NCI-H446 treated with DMSO at 0.1 percent for 48 hours (cell line): ENCODE data around the gene SFN.
"Not testable (repeated sequence)": the region's sequence is repeated elsewhere in the genome, so short reads cannot be mapped to it uniquely, and the experiment has no call there.

Source experiments
- DNase-seq: peaks from one replicate; lab custom pipeline; 2025; lab: John Stamatoyannopoulos, UW

The SFN gene

GRCh38 chr1:26864610-26865480 is 1.9 kb downstream of the SFN start:
- DNase-seq, result peak; percentile 97

DNA sequence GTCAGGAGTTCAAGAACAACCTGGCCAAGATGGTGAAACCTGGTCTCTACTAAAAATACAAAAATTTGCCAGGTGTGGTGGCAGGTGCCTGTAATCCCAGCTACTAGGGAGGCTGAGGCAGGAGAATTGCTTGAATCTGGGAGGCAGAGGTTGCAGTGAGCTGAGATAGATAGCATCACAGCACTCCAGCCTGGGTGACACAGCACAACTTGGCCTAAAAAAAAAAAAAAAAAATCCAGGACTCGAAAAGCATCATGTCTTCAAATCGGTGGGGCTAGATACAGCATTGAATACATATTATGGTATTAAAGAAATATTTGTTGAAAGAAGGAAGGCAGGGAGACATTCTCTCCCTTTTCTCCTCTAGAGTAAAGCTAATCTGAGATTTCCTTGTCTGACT is 10.1 kb downstream of the SFN start:
- not testable (repeated sequence) for DNase-seq

GRCh38 chr1:26874896-26875295 is 11.9 kb downstream of the SFN start:
- no peak for DNase-seq

DNA sequence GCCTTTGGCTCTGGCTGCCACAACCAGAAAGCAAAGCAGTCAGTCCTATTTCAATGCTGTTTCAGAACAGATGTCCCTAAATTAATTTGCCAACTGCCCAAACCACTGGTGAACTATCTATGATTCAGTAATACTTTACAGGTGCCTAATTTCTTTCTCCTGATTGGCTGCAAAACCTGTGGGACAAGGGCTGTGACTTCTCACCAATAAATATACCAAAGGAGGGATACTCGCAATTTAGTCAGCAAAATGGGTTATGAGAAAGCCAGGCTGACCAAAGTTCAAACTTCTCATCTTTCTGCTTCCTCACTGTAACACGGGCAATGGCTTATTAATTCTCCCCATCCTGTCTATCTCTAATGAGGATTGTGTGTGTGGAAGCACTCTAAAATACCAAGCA is 14.4 kb downstream of the SFN start:
- no peak for DNase-seq

GRCh38 chr1:26879793-26880192 is 16.8 kb downstream of the SFN start:
- no peak for DNase-seq

DNA sequence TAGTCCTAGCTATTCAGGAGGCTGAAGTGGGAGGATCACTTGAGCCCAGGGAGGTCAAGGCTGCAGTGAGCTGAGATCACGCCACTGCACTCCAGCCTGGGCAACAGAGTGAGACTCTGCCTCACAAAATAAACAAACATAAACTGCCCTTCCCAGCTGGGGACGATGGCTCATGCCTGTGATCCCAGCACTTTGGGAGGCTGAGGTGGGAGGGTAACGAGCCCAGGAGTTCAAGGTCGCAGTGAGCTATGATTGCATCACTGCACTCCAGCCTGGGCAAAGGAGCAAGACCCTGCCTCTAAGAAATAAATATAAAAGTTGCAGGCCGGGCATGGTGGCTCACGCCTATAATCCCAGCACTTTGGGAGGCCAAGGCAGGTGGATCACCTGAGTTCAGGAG is 18.7 kb downstream of the SFN start:
- not testable (repeated sequence) for DNase-seq

GRCh38 chr1:26882696-26883463 is 19.9 kb downstream of the SFN start:
- DNase-seq, result no peak

DNA sequence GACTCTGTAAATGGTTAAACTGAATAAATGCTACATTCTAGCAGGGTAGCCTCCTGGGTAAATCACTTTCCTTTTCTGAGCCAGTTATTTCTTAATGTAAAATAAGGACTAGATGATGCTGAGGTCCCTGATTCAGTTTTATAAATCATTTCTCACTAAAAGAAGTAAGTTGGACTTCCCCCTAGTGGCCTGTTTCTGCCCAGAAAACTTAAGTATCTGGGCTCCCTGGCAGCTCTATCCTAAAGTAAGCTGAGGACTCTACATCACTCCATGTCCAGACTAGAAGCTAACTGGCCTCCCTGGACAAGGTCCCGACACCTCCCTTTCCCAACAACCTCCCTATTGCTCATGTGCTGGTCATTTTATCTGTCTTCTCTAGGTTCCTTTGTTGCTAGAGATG is 24.2 kb downstream of the SFN start:
- DNase-seq, result no peak

GRCh38 chr1:26888231-26888630 is 25.3 kb downstream of the SFN start:
- DNase-seq, result no peak

DNA sequence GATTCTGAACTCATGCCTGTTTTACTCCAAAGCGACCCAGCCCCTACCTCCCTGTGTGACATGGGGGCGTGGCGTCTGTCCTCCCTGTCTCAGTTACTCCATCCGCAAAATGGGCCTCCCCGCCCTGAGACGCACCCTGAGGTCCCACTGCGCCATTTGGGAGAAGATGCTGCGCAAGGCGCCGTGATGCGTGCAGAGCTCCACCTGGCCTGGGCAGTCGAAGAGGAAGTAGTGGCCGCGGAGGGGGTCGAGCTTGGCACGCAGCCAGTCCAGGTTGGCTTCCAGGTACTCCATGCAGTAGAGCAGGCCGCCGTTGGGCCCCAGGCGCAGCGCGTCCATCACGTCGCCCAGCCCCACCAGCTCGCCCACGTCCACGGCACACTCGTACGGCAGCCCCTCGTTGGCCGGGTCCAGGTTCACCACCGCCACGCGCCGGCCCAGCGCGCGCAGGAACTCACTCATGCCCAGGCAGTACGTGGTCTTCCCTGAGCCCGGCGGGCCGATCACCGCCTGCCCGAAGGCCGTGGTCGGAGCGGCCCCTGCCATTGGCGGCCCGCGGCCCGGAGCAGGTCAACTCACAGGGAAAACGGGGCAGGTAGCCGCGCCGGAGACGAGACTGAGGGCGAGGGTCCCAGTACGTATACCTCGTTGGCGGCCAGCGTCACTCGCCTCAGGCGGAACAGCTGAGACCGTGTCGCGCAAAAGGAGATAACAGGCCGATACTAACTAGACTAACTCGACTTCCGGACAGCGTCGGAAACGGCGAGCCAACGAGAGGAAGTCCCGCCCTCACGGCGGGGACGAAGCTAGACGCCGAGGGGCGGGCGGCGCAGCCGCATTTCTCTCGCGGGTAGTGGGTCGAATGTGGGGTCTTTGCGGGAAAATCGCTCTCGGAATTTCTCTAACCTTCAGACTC is 26.9 kb downstream of the SFN start, which contains the start of gene GPN2:
TSS of gene GPN2 (minus strand) at position 733 of the 916 bp plus-strand sequence. CDS start at position 546, 187 bp downstream.
- peak; percentile 30 for DNase-seq

DNA sequence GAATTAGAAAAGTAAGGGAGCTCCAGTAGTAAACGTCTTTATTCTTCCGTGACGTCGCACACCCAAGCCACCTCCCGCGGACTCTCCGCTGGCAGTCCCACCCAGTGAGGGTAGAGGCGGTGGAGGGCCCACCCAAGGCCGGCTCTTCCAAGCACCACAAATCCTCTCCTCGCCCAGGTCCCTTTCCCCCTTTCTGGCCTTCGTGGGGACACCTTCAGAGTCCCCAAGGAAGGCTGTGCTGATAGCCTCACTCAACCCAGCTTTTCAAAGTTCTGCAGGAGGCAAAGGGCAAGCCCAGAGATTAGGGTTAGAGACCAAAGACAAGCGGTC is 27.5 kb downstream of the SFN start:
- no peak for DNase-seq

- no peak for DNase-seq
Measured at GRCh38 chr1:26894263-26894662, 31.3 kb downstream of the SFN start.

- DNase-seq, result no peak
Measured at GRCh38 chr1:26897351-26897750, 34.4 kb downstream of the SFN start.

GRCh38 chr1:26900001-26900814 is 37.3 kb downstream of the SFN start, which contains the start of gene GPATCH3:
Gene GPATCH3 (minus strand): TSS chr1:26900467. CDS start chr1:26900442, 25 bp downstream.
- DNase-seq, result peak; percentile 84

- no peak for DNase-seq
Measured at GRCh38 chr1:26900815-26901511, 38.0 kb downstream of the SFN start.

- no peak for DNase-seq
Measured at GRCh38 chr1:26907071-26907917, 44.3 kb downstream of the SFN start.

- DNase-seq, result no peak
Measured at GRCh38 chr1:26909951-26910342, 47.0 kb downstream of the SFN start.

DNA sequence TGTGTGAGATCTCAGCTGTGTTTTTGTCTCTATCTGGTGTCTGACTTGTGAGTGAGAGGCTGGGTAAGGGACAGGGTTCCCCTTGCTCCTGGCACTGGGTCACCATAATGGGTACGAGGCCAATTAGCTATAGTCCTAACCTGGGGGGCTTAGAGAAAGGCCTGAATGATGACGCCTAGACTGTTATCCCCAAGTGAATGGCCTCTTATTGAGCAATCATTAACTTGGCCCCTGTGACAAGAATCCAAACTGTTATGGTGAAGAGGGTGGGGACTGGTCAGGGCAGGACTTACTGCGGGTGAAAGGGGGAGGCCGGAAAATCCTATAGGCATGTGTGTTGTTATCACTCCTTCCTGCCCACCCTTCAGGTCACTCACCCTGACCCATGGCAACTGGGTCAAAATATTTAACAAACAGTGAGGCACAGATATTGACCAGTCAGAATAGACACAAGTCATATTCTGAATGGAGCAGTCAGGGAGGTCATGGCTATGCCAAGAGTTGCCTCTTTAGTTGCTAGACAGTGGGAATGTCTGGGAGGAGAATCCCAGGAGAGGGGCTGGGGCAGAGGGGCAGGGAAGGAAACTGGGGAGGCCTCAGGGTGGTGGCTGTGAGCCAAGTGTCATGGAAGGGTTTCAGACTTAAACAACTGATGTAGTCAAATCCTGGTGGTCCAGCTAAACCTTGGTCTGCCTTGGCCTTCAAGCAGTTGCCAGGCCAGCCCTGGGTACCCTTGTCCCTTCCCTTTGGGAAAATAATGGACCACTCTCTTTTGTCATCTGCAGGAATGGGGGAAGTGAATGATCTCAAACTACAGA is 47.6 kb downstream of the SFN start:
- DNase-seq, result no peak
